T-helper 2 cell (primary cell): ENCODE data around the gene TSPAN32.
"Not testable (repeated sequence)": the region's sequence is repeated elsewhere in the genome, so short reads cannot be mapped to it uniquely, and the experiment has no call there.

Source experiments
- DNase-seq, 5 experiments: peaks; one replicate each; pipeline versions ENCODE4 v3.0.0 to v3.0.0-alpha.2; 2012 to 2022

The TSPAN32 gene

GRCh38 chr11:2267306-2267850 is 34.4 kb upstream of the TSPAN32 start:
- no peak for DNase-seq

- DNase-seq, result no peak
Observed at GRCh38 chr11:2267851-2268728, 33.7 kb upstream of the TSPAN32 start.

DNA sequence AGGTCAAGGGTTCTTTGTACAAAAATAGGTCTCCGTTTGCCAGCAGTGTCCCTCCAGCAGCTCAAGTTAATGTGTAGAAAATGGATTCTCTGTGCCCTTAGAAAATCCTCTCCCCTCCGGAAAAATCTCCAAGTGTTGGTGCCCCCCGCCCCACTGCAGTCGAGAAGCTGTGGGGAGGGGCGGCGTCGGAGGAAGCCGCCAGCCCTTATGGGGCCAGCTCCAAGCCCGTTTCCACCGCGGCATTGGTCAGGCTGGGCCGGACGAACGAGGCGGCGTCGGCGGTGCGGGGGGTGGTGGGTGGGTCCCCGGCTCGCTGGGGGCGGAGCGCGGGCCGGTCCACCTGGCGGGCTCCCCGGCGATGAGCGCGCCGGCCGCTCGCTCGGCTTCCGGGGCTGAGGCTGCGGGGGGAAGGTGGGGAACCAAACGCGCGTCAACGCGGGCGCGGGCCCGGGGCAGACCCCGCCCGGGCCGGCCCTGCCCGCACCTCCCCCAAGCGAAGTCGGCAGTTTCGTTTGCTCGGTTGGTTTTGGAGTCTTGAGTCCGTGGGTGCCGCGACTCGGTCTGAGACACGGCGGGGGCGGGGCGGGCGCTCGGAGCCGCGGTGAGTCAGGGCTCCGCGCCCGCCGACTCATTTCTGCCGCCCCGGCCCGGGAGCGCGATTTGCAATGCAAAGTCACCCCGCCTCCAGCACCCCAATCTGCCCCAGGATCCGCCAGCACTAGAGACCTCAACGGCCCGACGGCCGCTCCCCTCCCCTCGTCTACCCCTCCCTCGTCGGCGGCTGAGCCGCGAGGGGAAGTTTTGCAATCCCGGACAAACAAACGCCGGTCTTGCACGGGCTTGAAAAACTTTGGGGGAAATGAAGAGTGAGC is 32.8 kb upstream of the TSPAN32 start:
- peak in 2 of 5 experiments; percentile 51 to 76 for DNase-seq

- DNase-seq, result peak in 2 of 5 experiments; percentile 16 to 73
Observed at GRCh38 chr11:2269601-2270321, 32.1 kb upstream of the TSPAN32 start.

DNA sequence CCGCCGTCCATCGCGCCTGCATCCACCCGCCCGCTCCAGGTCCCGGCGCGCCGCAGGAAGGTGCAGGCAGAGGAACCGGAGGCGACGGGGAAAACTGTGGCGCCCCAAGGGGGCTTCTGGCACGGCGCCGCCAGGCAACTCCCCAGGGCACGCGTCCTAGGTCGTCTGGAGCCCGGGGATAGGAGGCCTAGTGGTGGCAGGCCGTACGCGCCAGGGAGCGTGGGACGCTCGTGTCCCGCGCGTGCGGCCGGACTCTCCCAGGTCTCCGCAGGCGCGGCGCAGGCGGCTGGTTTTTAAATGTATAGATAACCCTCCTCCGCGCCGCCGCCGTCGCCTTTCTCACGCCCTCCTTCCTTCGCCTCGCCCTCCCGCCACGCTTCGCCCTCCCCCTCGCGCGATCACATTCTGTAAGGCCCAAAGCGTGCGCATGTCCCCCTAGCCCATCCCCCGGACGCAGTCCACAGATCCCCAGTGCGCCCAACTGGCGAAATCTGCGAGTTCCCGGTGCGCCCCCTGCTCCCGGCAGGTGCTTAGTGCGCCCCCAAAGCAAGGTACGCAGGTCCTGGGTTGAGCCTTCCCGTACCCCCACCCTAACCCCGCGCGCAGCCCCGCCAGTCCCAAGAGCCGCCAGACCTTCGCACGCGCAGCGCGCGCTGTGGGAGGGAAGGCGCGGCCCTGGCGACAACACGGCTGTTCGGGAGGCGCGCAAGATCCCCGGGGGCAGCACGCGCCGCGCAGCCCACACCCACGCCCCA is 31.3 kb upstream of the TSPAN32 start, which contains the start of gene ASCL2:
Gene ASCL2, minus strand, starts transcription at position 267 of the 755 bp plus-strand sequence. Its CDS starts 256 bp downstream, at position 11.
- DNase-seq, result peak in 1 of 5 experiments; percentile 18

GRCh38 chr11:2271077-2271326 is 30.8 kb upstream of the TSPAN32 start:
- peak in 1 of 5 experiments; percentile 55 for DNase-seq

DNA sequence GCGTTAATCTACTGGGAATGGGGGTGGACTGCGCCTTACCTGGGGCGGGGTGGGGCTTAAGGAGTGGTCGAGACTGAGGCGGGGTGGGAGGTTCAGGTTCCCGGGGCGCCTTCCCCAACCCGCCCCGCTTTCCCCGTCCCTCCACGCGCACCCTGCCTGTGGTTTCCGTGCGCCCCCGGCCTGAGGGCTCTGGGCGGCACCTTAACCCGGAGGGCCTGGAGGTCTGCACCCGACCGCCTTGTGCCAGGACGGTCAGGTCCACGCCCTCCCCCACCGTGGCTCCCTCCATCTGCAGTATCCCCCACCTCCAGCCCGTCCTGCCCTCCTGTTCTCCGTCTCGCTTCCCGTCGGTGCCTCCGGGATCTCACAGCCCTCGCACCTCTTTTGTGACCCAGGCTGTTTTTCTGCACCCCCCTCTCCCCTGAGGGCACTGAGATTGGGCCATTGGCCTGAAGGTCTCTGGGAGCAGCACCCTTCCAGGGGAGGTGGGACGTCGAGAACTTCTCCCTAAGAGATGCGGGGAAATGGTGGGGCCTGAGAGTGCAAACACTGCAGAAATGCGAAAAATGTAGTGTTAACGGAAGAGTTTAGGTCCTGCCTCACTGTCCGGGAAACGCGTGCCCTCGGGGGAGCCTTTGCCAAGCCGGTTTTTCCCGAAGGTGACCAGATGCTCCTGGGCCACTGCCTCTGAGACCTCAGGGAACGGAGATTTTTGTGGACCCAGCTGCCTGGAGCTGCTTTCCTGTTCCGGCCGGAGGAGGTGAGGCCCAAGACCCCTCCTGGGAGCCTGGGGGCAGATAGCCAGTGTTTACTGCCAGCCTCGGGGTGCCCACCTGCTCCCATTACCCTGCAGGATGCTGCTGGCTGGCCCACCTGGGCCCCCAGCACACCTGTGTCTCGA is 30.2 kb upstream of the TSPAN32 start:
- no peak for DNase-seq

DNA sequence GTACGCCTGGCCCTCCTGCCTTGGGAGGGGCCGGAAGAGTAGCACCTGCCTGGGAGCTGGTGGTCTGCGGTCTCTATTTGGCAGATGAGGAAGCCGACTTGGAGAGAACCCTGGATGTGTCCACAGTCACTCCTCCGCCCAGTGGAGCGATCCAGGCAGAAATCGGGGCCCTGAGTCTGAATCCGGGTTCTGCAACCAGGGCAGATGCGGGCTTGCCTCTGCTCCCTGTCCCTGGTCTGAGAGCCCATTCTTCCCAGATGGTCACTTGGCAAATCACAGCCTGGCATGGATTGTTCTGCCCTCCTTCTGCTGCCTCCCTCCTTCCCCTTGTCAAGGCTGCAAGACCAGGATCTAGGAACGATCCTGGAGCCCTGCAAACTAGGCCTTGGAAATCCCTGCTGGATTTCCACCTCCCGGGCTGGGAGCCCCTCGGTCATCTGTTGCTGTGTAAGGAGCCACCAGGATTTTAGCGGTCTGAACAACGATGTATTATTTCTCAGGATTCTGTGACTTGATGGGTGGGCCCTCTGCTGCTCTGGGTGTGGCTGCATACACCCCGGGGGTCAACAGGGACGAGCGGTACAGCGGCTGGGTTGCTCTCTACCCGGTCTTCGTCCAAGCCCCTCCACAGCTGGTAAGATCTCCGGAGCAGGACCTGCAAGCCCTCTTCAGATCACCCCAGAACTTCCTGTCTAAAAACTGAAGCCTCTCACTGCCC is 29.4 kb upstream of the TSPAN32 start:
- DNase-seq, result no peak

GRCh38 chr11:2272946-2273280 is 28.9 kb upstream of the TSPAN32 start:
- DNase-seq, result no peak

- DNase-seq, result no peak
Observed at GRCh38 chr11:2273311-2273710, 28.5 kb upstream of the TSPAN32 start.

- DNase-seq, result no peak
Observed at GRCh38 chr11:2273771-2274170, 28.0 kb upstream of the TSPAN32 start.

DNA sequence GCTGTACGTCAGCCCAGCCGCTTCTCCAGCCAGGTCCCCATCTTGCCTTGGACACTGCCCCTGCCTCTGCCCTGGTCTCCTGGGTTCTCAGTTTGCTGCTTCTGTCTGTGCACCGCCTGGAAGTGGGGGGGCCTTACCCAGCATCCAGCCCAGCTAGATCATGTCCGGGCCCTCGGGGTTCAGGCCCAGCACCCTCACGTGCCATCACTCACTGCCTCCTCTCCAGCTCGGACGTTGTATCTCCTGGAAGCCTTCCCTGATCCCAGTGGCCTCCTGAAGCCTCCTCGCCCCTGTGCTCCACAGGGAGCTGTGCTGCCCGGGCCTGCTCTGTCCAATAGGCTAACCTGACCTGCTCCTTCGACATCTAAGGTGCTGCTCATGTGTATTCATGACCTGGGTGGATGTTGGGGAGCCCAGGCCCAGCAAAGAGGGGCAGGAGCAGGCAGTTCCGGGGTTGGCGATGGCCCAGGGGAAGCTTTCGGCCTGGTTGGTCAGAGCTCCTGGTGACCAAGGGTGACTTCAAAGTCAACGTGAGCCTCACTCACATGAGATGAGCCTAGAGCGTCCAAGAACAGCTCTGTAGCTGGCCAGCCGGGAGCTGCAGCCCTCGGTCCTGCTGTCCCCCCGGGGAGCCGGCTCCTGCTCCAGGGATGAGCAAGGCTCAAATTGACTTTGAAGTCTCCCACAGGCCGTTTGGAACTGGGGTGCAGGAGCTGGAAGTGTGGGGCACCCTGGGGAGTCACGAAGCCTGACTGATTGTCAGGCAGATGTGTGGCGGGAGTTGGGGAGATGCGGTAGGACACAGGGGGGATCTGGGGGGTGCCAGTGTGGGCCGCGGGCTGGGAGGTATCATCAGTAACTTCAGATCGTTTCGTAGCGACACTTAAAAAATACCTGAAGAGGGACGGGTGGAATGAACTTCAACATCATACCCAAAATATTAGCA is 26.2 kb upstream of the TSPAN32 start:
- no peak for DNase-seq

- no peak for DNase-seq
Observed at GRCh38 chr11:2276280-2277007, 25.4 kb upstream of the TSPAN32 start.

- DNase-seq, result no peak
Observed at GRCh38 chr11:2277008-2277346, 24.8 kb upstream of the TSPAN32 start.

- no peak for DNase-seq
Observed at GRCh38 chr11:2277933-2278523, 23.8 kb upstream of the TSPAN32 start.

DNA sequence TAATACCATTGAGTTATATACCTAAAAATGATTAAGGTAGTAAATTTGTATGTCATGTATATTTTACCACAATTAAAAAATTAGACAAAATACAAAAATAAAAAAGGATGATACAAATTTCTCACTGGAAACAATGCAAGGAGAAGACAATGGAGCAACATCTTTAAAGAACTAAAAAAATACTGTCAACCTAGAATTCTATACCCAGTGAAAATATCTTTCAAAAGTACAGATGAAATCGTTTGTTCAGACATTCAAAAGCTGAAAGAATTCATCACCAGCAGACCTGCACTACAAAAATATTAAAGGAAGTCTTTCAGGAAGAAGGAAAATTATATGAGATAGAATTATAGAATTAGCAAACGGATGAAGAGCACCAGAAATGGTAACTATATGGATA is 21.6 kb upstream of the TSPAN32 start:
- no peak for DNase-seq

DNA sequence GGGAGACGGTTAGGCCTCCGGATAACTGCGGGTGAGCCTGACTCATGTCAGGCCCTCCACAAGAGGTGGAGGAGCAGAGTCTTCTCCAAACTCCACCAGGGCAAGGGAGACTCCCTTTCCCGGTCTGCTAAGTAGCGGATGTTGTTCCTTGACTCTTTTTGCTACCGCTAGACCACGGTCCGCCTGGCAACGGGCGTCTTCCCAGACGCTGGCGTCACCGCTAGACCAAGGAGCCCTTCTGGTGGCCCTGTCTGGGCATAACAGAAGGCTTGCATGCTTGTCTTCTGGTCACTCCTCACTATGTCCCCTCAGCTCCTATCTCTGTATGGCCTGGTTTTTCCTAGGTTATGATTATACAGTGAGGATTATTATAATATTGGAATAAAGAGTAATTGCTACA is 15.5 kb upstream of the TSPAN32 start:
- not testable (repeated sequence) for DNase-seq

- DNase-seq, result no peak
Observed at GRCh38 chr11:2287091-2287490, 14.7 kb upstream of the TSPAN32 start.
